Hepatic stellate cell (primary cell): ENCODE results near the gene MIS18A.
"Not testable (repeated sequence)": the region's sequence is repeated elsewhere in the genome, so short reads cannot be mapped to it uniquely, and the experiment has no call there.

Source experiments
- DNase-seq: peaks from one replicate; pipeline ENCODE4 v3.0.0; 2011; ENCODE audit warnings: low spot score

The MIS18A gene

DNA sequence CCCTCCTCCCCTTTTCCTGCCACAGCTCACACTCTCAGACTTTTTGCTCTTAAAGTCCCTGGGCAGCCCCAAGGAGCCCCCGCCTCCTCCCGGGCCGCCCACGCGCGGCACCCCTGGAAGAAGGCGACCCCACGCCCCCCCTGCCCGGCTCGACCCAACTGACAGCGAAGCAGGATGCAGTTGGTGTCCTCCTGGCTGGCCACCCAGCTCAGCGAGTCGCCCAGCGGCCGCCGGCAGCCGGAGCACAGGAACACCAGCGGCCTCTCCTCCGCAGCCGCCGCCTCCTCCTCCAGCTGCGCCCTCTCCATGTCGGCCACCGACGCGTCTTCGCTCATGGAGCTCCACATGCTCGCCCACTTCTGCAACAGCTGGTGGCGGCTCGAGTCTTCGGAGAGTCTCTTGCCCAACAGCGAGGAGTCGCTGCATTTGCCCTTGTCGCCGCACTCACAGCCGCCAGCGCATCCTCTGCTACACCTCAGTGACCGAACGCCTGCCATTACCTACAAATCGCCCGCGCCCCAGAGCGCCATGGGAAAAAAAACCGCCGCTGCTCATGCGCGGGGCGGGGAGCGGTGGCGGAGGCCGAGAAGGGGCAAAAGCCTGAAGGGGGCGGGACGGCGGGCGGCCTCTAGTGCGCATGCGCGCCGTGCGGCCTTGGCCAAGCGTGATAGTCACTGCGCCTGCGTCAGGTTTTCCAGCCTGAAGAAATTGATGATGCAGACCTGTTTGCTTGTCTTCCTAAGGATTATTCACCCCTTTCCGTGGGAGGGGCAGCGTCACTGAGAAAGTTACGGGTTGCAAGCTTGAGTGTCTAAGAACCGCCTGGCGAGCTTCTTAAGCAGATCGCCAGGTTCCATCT lies at the start of gene MIS18A:
Gene MIS18A, minus strand, starts transcription at position 532 of the 859 bp plus-strand sequence. Its CDS starts 35 bp downstream, at position 497.
- DNase-seq = peak; percentile 95

GRCh38 chr21:32328595-32328994 lies 49.7 kb upstream of the MIS18A start:
- DNase-seq = peak; percentile 48

DNA sequence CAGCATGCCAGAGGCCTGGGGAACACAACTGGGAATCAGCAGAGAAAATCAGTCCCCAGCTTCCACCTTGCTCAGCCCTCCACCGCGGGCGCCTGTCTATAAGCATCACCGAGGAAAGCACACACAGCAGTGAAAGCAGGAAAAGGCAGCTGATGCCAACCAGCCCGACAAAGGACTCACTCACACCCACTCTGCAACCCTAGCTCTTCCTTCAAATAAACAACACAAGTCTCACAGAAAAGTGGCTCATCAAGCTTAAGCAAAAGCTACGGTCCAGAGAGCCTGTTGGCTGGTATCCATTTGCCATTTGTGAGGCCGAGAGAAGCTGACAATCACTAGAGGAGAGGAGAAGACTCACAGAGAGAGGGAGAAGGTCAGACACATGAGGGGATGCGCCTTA lies 46.9 kb upstream of the MIS18A start:
- no peak for DNase-seq

- DNase-seq = no peak
Observed at GRCh38 chr21:32322676-32323075, 43.8 kb upstream of the MIS18A start.

- no peak for DNase-seq
Observed at GRCh38 chr21:32322103-32322502, 43.3 kb upstream of the MIS18A start.

DNA sequence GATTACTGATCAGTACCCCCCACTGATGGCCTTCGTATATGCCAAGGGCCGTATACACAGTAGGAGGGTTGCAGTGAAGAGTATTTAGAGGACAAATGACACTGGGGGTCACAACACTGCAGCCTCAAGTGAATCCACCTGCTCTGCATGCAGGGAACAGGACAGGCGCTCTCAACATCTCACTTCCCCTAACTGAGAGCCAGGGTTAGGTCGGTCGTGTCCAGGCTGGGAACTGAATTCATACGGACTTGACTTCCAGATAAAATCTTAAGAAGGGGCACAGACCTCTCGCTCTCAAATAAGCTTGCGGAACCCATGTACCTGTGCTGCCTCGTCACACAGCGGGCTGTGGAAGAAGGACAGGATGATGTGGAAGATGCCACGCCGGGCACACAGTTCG lies 42.6 kb upstream of the MIS18A start:
- no peak for DNase-seq

- DNase-seq = no peak
Observed at GRCh38 chr21:32320726-32321125, 41.9 kb upstream of the MIS18A start.

- no peak for DNase-seq
Observed at GRCh38 chr21:32320059-32320458, 41.2 kb upstream of the MIS18A start.

DNA sequence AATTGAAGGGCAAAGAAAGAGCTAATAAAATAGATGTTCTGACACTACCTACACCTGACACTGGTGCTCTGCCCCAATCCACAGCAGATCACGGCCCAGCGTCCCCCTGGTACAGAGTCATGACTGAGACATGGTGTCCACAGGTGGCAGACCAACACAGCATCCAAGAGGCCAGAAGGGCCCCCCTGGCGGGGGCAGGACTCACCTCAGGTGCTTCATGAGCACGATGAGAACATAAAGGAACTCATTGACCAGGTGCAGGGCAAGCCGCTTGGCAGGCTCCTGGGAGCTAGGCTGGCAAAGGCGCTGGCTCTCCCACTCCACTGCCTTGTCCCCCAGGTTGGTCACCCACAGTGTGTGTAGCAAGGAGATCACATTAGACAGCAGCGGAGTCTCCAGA lies 40.2 kb upstream of the MIS18A start:
- no peak for DNase-seq

DNA sequence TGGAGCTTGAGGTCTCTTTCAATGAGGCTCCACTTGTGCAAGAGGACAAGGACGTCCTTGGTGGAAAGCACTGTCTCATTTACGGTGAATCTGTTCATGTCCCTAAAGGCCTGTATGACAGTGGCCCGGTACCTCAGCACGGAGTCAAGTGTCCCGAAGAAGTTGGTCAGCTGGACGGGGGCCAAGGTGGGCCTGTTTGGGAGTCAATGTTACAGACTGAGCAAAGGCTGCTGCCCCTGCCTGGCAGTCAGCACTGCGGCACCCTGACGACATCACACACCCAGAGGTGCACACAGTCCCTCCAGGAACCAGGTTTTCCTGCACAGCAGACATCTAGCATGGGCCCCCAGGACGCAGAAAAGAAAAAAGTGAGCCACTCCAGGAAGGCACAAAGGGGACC lies 38.9 kb upstream of the MIS18A start:
- no peak for DNase-seq

DNA sequence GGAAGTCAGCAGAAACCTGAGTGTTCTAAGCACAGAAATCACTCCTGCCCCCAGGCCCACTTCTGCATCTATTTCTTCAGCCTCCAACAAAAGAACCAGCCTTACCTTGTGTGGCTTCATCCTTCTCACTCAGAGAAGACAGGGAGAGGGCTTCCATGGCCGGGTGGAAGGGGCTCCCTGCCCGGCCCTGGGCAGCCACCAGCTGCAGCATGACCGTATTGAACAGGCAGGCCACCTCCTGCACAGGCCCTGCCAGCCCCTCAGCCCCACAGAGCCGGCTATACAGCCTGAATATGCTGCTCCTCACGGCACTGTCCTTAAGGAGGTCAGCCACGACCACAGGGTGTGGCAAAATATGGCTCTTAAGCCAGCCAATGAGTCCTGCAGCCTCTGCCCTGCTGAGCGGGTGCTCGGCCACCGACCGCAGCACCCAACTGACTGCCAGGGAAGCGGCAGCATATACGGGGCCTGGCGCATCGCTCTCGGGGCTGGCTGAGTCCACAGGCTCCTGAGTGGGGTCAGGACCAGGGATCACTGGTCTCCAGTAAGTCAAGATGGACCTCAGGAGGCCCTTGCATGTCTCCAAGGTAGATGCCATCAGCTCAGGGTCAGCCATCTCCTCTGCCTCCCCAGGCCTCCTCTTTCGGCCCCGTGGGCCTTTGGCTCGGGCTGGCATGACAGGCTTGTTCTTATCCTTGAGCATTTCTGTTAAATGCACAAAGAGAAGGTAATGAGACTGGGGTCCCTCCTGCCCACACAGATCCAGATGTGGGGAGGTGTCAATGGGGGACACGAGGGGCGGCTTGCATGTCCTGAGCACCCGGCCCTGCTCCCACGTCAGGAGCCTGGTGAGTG lies 37.7 kb upstream of the MIS18A start:
- DNase-seq = no peak

- DNase-seq = no peak
Observed at GRCh38 chr21:32315511-32316281, 36.8 kb upstream of the MIS18A start.

- no peak for DNase-seq
Observed at GRCh38 chr21:32314806-32315205, 36.0 kb upstream of the MIS18A start.

DNA sequence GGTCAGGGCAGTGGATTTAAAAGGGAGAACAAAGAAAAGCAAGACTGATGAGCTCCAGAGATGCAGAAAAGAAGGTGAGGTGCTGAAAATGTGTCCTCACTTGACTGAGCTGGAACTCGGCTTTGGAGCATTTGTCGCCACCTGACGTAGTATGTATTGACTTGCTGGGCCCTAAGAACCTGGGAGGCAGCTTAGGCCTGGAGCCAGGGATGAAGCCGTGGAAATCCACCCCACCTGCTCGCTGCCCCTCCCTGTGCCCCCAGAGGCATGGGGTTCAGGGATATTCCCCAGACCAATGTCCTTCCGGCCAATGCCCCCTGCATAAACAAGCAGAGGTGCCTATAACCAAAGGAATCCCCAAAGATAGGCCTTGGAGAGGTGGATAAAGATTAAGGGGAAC lies 34.1 kb upstream of the MIS18A start:
- DNase-seq = no peak

DNA sequence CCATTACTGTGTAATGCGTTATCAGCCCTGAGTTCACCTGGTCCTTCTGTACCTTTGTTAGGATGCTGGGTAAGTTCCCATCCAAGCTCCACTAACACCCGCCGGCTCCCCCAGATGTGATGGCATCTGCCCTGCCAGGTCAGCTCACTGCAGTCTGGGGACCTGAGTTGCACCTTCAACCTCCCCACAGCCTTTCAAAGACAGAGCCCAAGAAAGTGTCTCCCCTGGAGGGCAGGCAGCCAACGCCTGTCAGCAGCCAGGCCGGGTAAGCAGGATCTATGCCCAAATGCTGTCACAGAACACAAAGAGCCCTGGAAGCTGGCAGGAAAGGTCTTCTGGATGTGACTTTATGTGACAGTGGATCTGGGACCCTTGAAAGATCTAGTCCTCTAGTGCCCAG lies 33.5 kb upstream of the MIS18A start:
- DNase-seq = no peak

GRCh38 chr21:32311621-32312020 lies 32.8 kb upstream of the MIS18A start:
- DNase-seq = no peak

DNA sequence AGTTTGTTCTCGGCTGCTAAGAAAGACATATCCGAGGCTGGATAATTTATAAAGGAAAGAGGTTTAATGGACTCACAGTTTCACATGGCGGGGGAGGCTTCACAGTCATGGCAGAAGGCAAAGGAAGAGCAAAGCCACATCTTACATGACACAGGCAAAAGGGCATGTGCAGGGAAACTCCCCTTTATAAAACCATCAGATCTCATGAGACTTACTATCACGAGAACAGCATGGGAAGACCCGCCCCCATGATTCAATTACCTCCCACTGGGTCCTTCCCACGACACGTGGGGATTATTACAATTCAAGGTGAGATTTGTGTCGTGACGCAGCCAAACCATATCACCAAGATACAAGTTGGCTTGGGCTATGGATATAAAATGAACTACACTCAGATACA lies 32.1 kb upstream of the MIS18A start:
- DNase-seq = not testable (repeated sequence)

GRCh38 chr21:32309906-32310460 lies 31.1 kb upstream of the MIS18A start:
- DNase-seq = no peak

GRCh38 chr21:32308696-32309095 lies 29.8 kb upstream of the MIS18A start:
- no peak for DNase-seq

DNA sequence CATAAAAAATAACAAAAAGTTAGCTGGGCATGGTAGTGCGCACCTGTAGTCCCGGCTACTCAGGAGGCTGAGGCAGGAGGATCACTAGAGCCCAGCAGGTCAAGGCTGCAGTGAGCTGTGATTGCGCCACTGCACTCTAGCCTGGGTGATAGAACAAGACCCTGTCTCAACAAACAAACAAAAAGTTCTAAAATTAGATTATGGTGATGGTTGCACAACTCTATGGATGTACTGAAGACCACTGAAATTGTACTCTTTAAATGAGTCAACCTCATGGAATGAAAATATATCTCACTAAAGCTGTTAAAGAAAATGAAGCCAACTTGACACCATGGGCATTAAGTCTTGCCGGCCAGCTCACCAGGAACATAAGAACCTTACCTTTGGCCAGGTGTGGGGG lies 28.9 kb upstream of the MIS18A start:
- DNase-seq = no peak

DNA sequence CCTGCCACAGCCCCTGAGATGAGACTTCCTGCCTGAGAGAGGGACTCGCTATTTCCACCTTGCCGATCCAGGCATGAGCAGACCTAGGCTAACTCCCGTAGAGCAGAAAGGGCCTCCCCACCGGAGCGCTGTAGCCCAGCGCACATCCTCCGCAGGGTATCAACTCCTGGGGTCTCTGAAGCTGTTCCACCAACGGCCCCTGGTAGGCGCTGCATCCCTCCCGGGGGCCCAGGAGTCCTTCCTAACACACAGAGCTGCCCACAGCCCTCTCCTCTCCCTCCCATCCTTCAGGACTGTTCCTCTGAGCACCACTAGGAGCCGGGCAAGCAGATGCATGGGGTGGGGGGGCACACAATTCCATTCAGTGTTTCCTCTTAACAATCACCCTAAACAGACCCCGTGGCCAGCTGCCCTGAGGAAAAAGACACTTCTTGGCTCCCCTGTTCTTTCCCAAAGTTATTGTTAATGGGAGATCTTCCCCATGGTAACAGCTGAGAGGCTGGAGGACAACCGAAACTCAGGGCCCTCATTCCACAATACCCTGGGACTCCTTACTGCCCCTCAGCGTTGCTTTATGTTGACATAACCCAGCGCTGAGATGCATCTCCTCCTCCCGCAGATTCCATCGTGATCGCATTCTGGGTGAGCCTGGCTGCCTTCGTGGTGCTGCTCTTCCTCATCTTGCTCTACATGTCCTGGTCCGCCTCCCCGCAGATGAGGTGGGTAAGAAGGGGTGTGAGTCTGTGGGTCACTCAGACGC lies 27.4 kb upstream of the MIS18A start:
- no peak for DNase-seq
